HUES6 (cell line): Measurements from ENCODE around the gene CDC14B.

Experiments
- H3K27ac ChIP-seq: 2 replicates; pipeline ENCODE4 v1.7.0; 2013; ENCODE audit warnings: low read depth, mild to moderate bottlenecking, low read length, inconsistent platforms
- H3K27me3 ChIP-seq: 2 replicates; pipeline ENCODE4 v1.6.1; 2013; ENCODE audit warnings: low read length; ENCODE audit not compliant: control insufficient read depth, insufficient read depth
- H3K36me3 ChIP-seq: 2 replicates; pipeline ENCODE4 v1.6.1; 2013; ENCODE audit warnings: low read length; ENCODE audit not compliant: control insufficient read depth, insufficient read depth
- H3K4me1 ChIP-seq: 2 replicates; pipeline ENCODE4 v1.6.1; 2013; ENCODE audit warnings: low read length; ENCODE audit not compliant: control insufficient read depth, insufficient read depth
- H3K4me3 ChIP-seq: 2 replicates; pipeline ENCODE4 v1.5.1; 2013; ENCODE audit warnings: low read depth, low read length
- H3K9ac ChIP-seq: one replicate; pipeline ENCODE4 v1.6.1; 2013; ENCODE audit warnings: mild to moderate bottlenecking, low read length
- H3K9me3 ChIP-seq: 2 replicates; pipeline ENCODE4 v1.6.1; 2013; ENCODE audit warnings: low read depth, low read length; ENCODE audit not compliant: control insufficient read depth, insufficient read depth

Gene CDC14B

DNA sequence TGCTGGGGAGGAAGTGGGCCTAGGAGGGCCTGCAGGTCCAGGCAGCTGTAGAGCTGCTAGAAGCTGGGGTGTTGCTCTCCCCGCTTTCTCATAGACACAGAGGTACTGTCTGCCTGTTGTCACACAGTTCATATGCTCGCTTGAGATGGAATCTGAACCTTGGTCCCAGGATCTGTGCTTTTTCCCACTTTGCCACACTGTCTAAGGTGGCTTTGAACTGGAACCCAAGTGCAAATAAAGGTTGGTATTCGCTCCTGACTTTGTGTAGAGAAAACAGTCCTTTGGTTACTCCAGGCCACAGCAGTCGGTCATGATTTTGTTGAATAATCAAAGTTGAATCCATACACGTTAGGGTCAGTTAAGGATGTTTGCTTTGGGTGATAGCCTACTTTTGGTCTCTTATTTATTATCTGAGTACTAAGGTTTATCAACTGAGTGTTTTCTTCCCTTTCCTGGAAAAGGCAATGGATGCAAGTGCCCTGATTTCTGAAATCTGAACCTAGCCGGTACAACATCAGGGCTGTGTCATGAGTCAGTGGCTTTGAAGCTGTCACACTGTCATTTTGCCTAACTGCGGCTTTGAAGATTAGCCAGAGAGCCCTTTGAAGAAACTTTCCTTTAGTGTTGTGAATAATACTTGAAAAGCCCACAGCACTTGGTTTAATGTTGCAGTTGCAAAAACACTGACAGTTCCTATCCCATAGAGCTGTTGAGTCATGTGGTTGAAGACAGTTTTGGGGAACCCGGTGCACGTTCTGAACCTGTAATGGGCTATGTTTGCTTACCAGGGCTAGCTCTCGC is 128.4 kb downstream of the CDC14B start:
- Histone ChIP-seq H3K9ac (no peak overlapping the region), H3K9me3 (no peaks in the 10 kb centered on the region), H3K4me3 (no peak overlapping the region), H3K27ac (no peak overlapping the region), H3K4me1 (peaks cover 8% of the 10 kb centered on the region), H3K27me3 (no peaks in the 10 kb centered on the region), H3K36me3 (peaks cover 70% of the 10 kb centered on the region)

GRCh38 chr9:96490534-96491078 is 129.0 kb downstream of the CDC14B start:
- H3K4me1 ChIP-seq: peaks cover 8% of the 10 kb centered on the region
- H3K27ac ChIP-seq: no peak overlapping the region
- H3K4me3 ChIP-seq: no peak overlapping the region
- H3K27me3 ChIP-seq: no peaks in the 10 kb centered on the region
- H3K36me3 ChIP-seq: peaks cover 70% of the 10 kb centered on the region
- H3K9me3 ChIP-seq: no peaks in the 10 kb centered on the region
- H3K9ac ChIP-seq: no peak overlapping the region

DNA sequence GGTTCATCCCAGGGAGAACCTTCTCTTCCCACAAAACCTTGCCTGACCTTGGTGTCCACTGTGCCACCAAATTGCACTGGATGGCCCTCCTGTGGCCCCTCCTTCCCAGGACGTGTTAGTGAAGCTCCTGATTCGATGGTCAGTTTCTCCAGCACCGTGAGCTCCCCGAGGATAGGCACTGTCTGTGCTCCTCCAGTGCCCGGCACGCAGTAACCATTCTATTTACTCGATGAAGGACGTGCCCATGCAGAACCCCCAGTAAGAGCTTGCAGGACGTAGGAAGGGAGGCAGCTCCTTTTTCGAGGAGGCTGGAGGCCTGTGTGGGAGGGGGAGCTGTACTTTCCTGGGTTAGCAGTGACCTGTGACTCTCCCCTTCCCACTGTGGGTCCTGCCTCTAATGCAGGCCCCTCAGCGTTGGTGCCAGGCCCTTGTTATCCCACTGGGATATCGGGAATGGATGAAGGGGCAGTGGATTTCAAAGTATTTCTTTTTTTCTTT is 130.1 kb downstream of the CDC14B start:
- no peak overlapping the region for H3K27ac ChIP-seq
- H3K36me3 ChIP-seq: peaks cover 76% of the 10 kb centered on the region
- H3K4me3 ChIP-seq: no peak overlapping the region
- H3K27me3 ChIP-seq: no peaks in the 10 kb centered on the region
- H3K9ac ChIP-seq: no peak overlapping the region
- no peaks in the 10 kb centered on the region for H3K9me3 ChIP-seq
- peaks cover 8% of the 10 kb centered on the region for H3K4me1 ChIP-seq

- Histone ChIP-seq H3K4me1 (no peaks in the 10 kb centered on the region), H3K36me3 (peaks cover 72% of the 10 kb centered on the region), H3K9me3 (no peaks in the 10 kb centered on the region), H3K4me3 (no peak overlapping the region), H3K27me3 (no peaks in the 10 kb centered on the region), H3K9ac (no peak overlapping the region), H3K27ac (no peak overlapping the region)
Observed at GRCh38 chr9:96487949-96488348, 131.7 kb downstream of the CDC14B start.

DNA sequence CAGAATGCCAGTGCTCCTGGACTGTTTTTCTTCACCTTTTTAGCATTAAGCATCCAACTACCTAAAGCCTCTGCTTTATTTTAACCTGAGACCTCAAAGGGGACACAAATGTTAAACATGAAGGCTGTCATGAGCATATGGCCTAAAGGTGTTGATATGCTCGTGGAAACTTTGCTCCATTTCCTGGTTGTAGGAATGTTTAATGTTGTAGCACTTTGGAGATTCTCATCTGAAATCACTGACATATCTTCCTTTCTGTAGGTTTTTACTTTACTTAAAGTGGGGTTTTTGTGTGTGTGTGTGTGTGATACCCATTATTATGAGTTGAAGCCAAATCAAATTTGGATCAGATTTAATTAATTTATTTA is 132.6 kb downstream of the CDC14B start:
- Histone ChIP-seq H3K27ac (no peak overlapping the region), H3K9me3 (no peaks in the 10 kb centered on the region), H3K9ac (no peak overlapping the region), H3K4me1 (no peaks in the 10 kb centered on the region), H3K36me3 (peaks cover 66% of the 10 kb centered on the region), H3K4me3 (no peak overlapping the region), H3K27me3 (no peaks in the 10 kb centered on the region)

DNA sequence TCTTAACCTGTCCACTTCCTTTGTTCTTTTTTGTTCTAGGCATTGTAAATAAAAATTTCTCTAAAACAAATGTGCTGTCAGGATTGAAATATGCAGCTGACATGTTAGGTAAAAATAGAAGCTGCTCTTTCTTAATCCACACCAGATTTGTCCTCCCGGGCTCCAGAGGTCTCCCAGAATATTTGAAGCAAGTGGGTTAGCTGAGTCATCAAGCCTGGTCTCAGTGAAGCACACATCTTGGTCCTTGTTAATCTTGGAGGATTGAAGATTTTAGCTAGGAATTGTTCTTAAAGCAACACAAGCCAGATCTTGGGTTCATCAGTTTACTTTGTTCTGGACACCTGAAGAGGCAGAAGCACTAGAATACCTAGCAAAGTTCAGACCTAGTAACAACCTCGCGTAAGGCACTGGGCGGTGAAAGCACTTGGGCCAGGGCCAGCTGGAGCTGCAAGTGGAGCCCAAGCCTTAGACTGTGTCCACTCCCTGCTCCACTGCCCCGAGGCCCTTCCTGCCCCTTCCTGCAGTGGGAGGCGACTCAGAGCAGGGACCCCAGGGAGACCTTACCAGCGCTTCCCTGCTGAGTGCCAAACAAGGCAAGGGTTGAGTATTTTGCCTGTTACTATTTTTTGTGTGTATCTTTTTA is 133.1 kb downstream of the CDC14B start:
- no peak overlapping the region for H3K9ac ChIP-seq
- H3K27me3 ChIP-seq: no peaks in the 10 kb centered on the region
- H3K27ac ChIP-seq: no peak overlapping the region
- no peaks in the 10 kb centered on the region for H3K4me1 ChIP-seq
- no peaks in the 10 kb centered on the region for H3K9me3 ChIP-seq
- peaks cover 61% of the 10 kb centered on the region for H3K36me3 ChIP-seq
- H3K4me3 ChIP-seq: no peak overlapping the region

DNA sequence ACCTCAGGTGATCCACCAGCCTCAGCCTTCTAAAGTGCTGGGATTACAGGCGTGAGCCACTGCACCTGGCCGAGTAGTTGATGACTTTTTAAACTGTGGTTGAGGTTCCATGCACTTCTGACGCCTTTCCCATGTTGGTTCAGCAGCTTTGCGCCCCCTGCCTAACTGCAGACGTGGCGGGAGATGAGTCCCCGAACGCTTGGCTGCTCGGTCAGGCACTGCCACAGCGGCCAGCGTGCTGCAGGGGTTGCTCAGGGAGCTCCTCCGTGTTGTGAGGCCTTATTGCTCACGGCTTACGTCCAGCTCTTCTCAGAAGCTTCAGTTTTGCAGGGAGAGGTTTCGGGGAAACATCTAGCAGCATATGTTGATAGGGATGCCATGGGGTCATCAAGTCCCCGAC is 134.4 kb downstream of the CDC14B start:
- peaks cover 49% of the 10 kb centered on the region for H3K36me3 ChIP-seq

GRCh38 chr9:96484521-96484931 is 135.1 kb downstream of the CDC14B start:
- H3K9me3 ChIP-seq: no peaks in the 10 kb centered on the region
- no peak overlapping the region for H3K27ac ChIP-seq
- H3K4me1 ChIP-seq: no peaks in the 10 kb centered on the region
- H3K36me3 ChIP-seq: peaks cover 41% of the 10 kb centered on the region
- H3K9ac ChIP-seq: no peak overlapping the region
- H3K4me3 ChIP-seq: no peak overlapping the region
- H3K27me3 ChIP-seq: no peaks in the 10 kb centered on the region

More for the DNA sequence above, 134.4 kb downstream of the CDC14B start:
- Histone ChIP-seq H3K27ac (no peak overlapping the region), H3K4me3 (no peak overlapping the region), H3K9me3 (no peaks in the 10 kb centered on the region), H3K9ac (no peak overlapping the region), H3K4me1 (no peaks in the 10 kb centered on the region), H3K27me3 (no peaks in the 10 kb centered on the region)

DNA sequence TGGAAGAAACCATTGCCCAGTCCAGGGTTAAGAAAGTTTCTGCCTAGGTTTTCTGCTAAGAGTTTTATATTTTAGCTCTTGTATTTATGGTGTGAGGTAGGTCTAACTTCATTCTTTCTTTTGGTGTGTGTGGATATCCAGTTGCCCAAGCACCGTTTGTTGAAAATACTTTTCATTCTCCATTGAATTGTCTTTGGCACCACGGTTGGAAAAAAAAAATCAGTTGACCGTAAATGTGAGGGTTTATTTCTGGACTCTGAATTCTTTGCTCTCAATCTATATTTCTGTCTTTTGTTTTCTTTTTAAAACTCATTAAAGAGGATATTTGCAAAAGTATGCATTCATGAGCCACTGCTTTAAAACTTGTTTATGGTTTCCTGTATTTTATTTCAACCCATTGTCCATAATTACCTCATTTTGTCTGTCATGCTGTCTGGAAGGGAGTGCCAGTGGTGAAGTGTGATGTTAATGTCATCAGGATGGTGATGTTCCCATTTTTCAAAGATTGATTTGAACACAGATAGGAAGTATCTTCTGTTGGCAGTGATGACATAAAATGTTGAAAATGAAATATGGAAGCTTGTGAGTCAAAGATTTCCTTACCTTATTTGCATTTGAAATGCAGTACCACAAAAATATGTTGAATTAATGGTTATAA is 135.8 kb downstream of the CDC14B start:
- Histone ChIP-seq H3K4me1 (no peaks in the 10 kb centered on the region), H3K9ac (no peak overlapping the region), H3K9me3 (no peaks in the 10 kb centered on the region), H3K27me3 (no peaks in the 10 kb centered on the region), H3K36me3 (peaks cover 38% of the 10 kb centered on the region), H3K4me3 (no peak overlapping the region), H3K27ac (no peak overlapping the region)

- no peak overlapping the region for H3K27ac ChIP-seq
- no peak overlapping the region for H3K9ac ChIP-seq
- H3K4me3 ChIP-seq: no peak overlapping the region
- H3K4me1 ChIP-seq: no peaks in the 10 kb centered on the region
- H3K9me3 ChIP-seq: no peaks in the 10 kb centered on the region
- no peaks in the 10 kb centered on the region for H3K27me3 ChIP-seq
- H3K36me3 ChIP-seq: peaks cover 31% of the 10 kb centered on the region
Observed at GRCh38 chr9:96483197-96483596, 136.4 kb downstream of the CDC14B start.

DNA sequence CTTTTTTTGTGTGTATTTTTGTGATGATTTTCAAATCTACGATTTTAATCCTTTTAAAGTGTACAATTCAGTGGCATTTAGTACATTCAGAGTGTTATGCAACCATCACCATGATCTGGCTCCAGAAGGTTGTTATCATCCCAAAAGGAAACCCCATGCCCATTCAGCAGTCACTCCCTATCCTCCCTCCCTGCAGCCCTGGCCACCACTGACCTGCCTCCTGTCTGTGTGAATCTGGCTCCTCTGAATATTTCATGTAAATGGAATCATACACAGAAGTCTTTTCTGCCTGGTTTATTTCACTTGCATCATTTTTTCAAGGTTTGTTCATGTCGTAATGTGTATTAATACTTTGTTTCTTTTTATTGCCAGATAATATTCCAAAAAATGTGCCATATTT is 137.2 kb downstream of the CDC14B start:
- no peak overlapping the region for H3K4me3 ChIP-seq
- no peak overlapping the region for H3K9ac ChIP-seq
- H3K9me3 ChIP-seq: no peaks in the 10 kb centered on the region
- H3K27ac ChIP-seq: no peak overlapping the region
- H3K27me3 ChIP-seq: no peaks in the 10 kb centered on the region
- H3K4me1 ChIP-seq: no peaks in the 10 kb centered on the region
- H3K36me3 ChIP-seq: peaks cover 24% of the 10 kb centered on the region
